ENCODE results near the gene FPR2. TPM values are rescaled to one million over a fixed set of nuclear protein-coding genes. Genes with fewer than 3 reads are reported as not detected.

Gene FPR2
- total and polyA plus RNA-seq, 4 donors: 0.15 to 4.1 (median 2.4) TPM

GRCh38 chr19:51792932-51793331, 32.0 kb downstream of the FPR2 start (continued):
- no peak for TF ChIP-seq EGR1 (IDR thresholded peaks at IDR 0.05; ENCODE audit: low read depth in 2 of 2)

- no peak overlapping the region for H3K27ac ChIP-seq (ENCODE audit: low read depth in 1 of 2, low read length in 2 of 2)
- H3K36me3 ChIP-seq (ENCODE audit: control insufficient read depth in 4 of 4, insufficient read depth in 3 of 4, low read depth in 1 of 4, low read length in 3 of 4): no peaks in the 10 kb centered on the region
- H3K9ac ChIP-seq (ENCODE audit: low read depth in 1 of 2, low read length in 2 of 2): no peak overlapping the region
- no peak for TF ChIP-seq FOXA1 (IDR thresholded peaks at IDR 0.05)
- TF ChIP-seq RXRA (IDR thresholded peaks at IDR 0.05): no peak
- TF ChIP-seq ZBTB33 (IDR thresholded peaks at IDR 0.05): no peak
- H3K4me3 ChIP-seq (ENCODE audit: low read depth in 1 of 3, low read length in 3 of 3): no peak overlapping the region
- no peaks in the 10 kb centered on the region for H3K4me1 ChIP-seq (ENCODE audit: control insufficient read depth in 4 of 4, insufficient read depth in 4 of 4, low read length in 3 of 4)
- peaks cover 0 to 8% (median 6%) of the 10 kb centered on the region in 4 donors for H3K9me3 ChIP-seq (ENCODE audit: control insufficient read depth in 4 of 4, low read length in 3 of 4)
- H3K27me3 ChIP-seq (ENCODE audit: control insufficient read depth in 4 of 4, insufficient read depth in 4 of 4, low read length in 3 of 4): no peaks in the 10 kb centered on the region
- no peak for DNase-seq (ENCODE audit: low spot score)
- 70% methylated on average over 2 of the region's 2 CpGs for WGBS
These were observed 33.0 kb downstream of the FPR2 start for GRCh38 chr19:51793994-51794393.

- Histone ChIP-seq H3K9me3 (ENCODE audit: control insufficient read depth in 4 of 4, low read length in 3 of 4) (peaks cover 0 to 9% (median 6%) of the 10 kb centered on the region in 4 donors), H3K27me3 (ENCODE audit: control insufficient read depth in 4 of 4, insufficient read depth in 4 of 4, low read length in 3 of 4) (no peaks in the 10 kb centered on the region), H3K4me3 (ENCODE audit: low read depth in 1 of 3, low read length in 3 of 3) (no peak within 1 kb of the TSS), H3K36me3 (ENCODE audit: control insufficient read depth in 4 of 4, insufficient read depth in 3 of 4, low read depth in 1 of 4, low read length in 3 of 4) (no peaks in the 10 kb centered on the region), H3K9ac (ENCODE audit: low read depth in 1 of 2, low read length in 2 of 2) (no peak within 1 kb of the TSS), H3K27ac (ENCODE audit: low read depth in 1 of 2, low read length in 2 of 2) (no peak within 1 kb of the TSS), H3K4me1 (ENCODE audit: control insufficient read depth in 4 of 4, insufficient read depth in 4 of 4, low read length in 3 of 4) (peaks cover 0 to 4% (median under 1%) of the 10 kb centered on the region in 4 donors)
- TF ChIP-seq RXRA (IDR thresholded peaks at IDR 0.05) (no peak), YY1 (IDR thresholded peaks at IDR 0.05) (no peak), ZBTB33 (IDR thresholded peaks at IDR 0.05) (no peak), SP1 (IDR thresholded peaks at IDR 0.05) (no peak), HNF4G (IDR thresholded peaks at IDR 0.05) (no peak), FOXA2 (IDR thresholded peaks at IDR 0.05) (no peak), MAX (IDR thresholded peaks at IDR 0.05) (no peak), FOXA1 (IDR thresholded peaks at IDR 0.05) (no peak), HNF4A (conservative IDR thresholded peaks at IDR 0.05) (no peak), TAF1 (conservative IDR thresholded peaks at IDR 0.05) (no peak)
- 60% methylated on average over 2 of the region's 2 CpGs for WGBS
- no peak for DNase-seq (ENCODE audit: low spot score)
These were observed 34.0 kb downstream of the FPR2 start, which contains the start of gene FPR3 for GRCh38 chr19:51794885-51795490. Gene FPR3, plus strand, starts transcription at chr19:51795157. Its CDS starts 28,592 bp downstream, at chr19:51823749.

- H3K27ac ChIP-seq (ENCODE audit: low read depth in 1 of 2, low read length in 2 of 2): no peak overlapping the region
- TF ChIP-seq NR2F2 (IDR thresholded peaks at IDR 0.05): no peak
- TF ChIP-seq SP1 (IDR thresholded peaks at IDR 0.05): no peak
- no peak for TF ChIP-seq GABPA (IDR thresholded peaks at IDR 0.05 in 1 of 2, conservative IDR thresholded peaks at IDR 0.05 in 1 of 2)
- no peak for TF ChIP-seq HNF4A (conservative IDR thresholded peaks at IDR 0.05)
- no peak for TF ChIP-seq FOXA1 (IDR thresholded peaks at IDR 0.05)
- TF ChIP-seq CTCF (IDR thresholded peaks at IDR 0.05; ENCODE audit: low read depth, low read length, missing input control): no peak
- no peak for TF ChIP-seq FOXA2 (IDR thresholded peaks at IDR 0.05)
- TF ChIP-seq RXRA (IDR thresholded peaks at IDR 0.05): no peak
- TF ChIP-seq HNF4G (IDR thresholded peaks at IDR 0.05): no peak
- TF ChIP-seq TAF1 (conservative IDR thresholded peaks at IDR 0.05): no peak
- TF ChIP-seq MAX (IDR thresholded peaks at IDR 0.05): no peak
- no peak for TF ChIP-seq ZBTB33 (IDR thresholded peaks at IDR 0.05)
- H3K36me3 ChIP-seq (ENCODE audit: control insufficient read depth in 4 of 4, insufficient read depth in 3 of 4, low read depth in 1 of 4, low read length in 3 of 4): no peaks in the 10 kb centered on the region
- H3K9ac ChIP-seq (ENCODE audit: low read depth in 1 of 2, low read length in 2 of 2): peak overlapping the region in 1 of 2 donors; percentile 29
- no peak for DNase-seq (ENCODE audit: low spot score)
- 77% methylated on average over 8 of the region's 8 CpGs for WGBS
- peak overlapping the region in 1 of 3 donors; percentile 0 for H3K4me3 ChIP-seq (ENCODE audit: low read depth in 1 of 3, low read length in 3 of 3)
- peaks cover 0 to 11% (median 7%) of the 10 kb centered on the region in 4 donors for H3K9me3 ChIP-seq (ENCODE audit: control insufficient read depth in 4 of 4, low read length in 3 of 4)
- no peaks in the 10 kb centered on the region for H3K27me3 ChIP-seq (ENCODE audit: control insufficient read depth in 4 of 4, insufficient read depth in 4 of 4, low read length in 3 of 4)
- H3K4me1 ChIP-seq (ENCODE audit: control insufficient read depth in 4 of 4, insufficient read depth in 4 of 4, low read length in 3 of 4): peaks cover 0 to 7% (median 1%) of the 10 kb centered on the region in 4 donors
These were observed 35.3 kb downstream of the FPR2 start for GRCh38 chr19:51796195-51796679.
